ENCODE data around the gene GRB7.

- TF ChIP-seq EZH2phosphoT487 (IDR thresholded peaks at IDR 0.05; ENCODE audit: low read depth) (no peak), CTCF (IDR thresholded peaks at IDR 0.05; ENCODE audit: low read depth, low read length) (no peak)
These were observed 18.0 kb upstream of the GRB7 start for GRCh38 chr17:39719563-39720355.
